ENCODE results near the gene MINDY4.

Gene MINDY4

DNA sequence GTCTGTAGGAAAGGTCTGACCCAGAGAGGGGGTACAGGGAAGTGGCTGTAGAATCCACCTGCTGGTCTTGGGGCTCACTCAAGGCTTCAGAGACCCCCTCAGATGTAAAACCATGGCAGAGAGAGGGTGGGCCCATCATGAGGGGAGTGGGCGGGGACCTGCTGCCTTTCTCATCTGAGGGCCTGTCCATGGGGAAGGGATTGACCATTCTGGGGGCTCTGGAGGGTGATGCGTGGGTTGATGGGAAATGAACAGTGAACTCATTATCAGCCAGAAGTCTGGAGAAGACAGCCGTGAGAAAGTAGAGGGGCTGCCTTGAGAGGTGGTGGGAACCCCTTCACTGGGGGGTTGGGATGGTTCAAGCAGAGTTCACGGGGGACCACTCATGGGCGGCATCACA lies 66.8 kb downstream of the MINDY4 start:
- DNase-seq, result no peak

DNA sequence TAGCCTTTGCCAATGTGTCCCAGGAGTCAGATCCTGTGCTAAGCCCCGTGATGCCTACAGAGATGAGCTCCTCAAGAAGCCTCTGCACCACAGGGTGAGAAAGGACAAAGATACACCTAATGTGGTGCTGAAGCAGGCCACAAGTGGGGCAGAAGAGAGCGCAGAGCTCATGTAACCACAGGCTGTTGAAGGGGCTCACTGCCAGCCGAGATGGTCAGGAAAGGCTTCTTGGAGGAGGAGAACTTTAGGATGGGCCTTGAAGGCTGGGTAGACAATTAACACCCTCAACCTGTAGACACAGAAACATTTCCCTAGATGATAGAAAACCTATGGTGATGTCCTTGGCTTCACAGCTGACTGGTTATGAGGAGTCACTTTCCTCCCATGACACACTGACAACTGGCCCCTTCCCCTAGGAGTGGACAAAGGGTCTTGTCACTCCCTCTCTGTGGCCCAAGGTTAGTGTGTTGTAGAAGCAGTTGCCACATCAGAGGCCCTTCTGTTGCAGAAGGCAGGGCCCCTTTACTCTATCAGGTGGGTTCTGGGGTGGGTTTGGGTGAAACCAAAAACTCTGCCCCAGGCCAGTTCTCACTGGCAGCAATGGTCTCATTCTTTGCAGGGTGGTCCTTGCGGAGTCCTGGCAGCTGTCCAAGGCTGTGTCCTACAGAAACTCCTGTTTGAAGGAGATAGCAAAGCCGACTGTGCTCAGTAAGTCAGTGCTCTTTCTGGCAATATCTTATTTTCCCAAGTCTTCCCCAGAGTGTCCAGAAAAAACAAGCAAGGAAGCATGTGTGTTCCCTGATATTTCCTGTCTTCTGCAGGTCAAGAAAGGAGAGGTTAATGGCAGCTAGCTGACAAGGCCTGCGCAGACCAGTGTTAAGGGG lies 69.2 kb downstream of the MINDY4 start:
- no peak for DNase-seq

DNA sequence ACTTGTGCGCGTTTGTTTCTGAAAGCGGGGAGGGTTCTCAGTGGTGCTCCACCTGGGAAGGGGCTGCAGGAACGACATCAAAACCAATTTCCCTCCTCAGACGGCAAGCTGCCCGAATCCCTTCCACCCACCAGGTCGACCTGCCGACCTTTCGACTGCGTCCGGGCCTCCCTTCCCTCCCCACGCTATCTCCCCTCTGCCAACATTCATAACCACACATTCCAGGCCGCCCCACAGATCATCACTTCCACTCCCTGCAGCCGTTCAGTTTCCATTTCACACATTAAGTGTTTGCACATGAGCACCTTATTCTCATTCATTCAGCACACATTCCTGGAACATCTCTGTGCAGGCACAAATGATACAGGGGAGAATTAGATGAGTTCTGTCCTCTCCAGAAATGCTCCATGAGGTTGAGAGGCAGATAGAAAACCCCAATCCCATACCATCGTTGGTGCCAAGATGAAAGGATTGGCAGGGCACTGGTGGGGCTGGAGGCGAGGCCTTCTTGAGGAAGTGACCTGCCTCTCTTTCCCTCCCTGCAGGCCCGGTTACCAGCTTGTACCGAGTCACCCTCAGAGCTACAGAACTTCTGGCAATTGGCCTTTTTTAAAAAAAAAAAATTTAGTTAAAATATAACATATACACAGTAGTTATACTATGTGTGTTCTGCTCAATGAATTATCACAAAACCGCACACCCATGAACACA lies 70.0 kb downstream of the MINDY4 start:
- no peak for DNase-seq

DNA sequence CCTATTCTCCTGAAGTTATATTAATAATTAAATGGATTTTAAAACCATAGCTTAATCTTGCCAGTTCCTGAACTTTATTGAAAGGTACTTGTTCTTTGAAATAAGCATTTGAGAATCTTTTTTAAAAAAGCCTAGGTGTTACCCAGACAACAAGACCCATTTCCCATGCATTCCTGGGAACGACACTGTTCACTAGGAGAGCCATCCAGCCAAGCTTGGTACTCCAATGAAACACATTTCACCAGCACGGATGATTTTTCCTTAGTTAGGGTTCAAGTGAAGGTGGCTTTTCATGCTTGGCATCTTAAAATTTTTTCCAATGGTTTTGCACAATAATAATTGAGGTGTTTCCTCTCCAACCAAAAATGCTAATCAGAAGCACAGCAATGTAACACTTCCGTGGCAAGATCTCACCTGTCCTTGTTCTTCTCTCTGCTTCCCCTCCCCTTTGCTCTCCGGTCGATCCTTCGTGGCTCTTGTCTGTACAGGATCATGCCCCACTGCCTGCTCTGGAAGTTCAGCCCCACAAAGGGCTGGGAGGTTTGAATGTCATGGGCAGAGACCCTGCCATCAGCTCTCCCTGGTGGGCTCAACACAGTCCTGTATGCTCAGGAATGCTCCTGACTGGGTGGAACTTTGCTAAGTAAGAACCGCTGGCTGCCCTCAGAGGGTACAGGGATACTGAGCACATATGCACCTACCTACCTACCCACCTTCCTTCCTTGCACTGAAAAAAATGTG lies 70.8 kb downstream of the MINDY4 start:
- no peak for DNase-seq

DNA sequence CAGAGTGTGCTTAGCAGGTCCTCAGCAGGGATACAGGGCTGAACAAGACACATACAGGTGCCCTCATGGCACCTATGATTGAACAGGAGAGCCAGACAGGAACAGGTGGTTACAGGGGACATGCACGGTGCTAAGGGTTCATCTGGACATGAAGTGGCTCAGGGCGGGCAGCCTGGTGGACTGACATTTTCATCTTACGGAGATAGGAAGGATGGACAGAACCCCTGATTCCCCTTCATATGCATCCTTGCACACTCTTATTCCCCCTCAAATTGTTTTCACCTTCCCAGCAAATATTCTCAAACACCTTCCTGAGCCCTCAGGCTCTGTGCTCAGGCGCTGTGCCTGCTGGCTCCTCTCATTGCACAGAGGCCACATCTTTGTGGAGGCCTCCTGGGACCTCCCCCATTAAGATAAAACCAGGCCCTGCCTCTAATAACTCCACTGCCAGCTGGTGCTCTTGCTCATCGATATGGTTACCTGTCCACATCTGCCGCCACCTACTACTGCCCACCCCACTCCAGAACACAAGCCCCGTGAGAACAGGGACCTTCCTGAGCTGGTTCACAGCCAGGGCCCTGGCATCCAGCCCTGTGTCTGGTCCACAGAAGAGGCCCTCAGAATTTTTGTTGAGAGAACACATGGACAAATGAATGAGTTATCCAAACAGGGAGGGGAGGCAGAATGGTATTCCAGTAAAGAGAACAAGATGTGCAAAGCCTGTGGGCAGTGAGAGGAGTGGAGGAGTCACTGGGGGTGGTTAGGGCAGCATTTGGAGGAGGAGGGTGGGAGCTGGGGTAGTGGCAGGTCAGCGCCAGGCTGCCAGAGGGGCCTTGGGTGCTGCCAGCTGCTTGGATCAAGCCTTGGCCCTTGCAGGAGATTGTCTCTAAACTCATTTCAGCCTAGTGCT lies 71.6 kb downstream of the MINDY4 start:
- DNase-seq, result no peak

DNA sequence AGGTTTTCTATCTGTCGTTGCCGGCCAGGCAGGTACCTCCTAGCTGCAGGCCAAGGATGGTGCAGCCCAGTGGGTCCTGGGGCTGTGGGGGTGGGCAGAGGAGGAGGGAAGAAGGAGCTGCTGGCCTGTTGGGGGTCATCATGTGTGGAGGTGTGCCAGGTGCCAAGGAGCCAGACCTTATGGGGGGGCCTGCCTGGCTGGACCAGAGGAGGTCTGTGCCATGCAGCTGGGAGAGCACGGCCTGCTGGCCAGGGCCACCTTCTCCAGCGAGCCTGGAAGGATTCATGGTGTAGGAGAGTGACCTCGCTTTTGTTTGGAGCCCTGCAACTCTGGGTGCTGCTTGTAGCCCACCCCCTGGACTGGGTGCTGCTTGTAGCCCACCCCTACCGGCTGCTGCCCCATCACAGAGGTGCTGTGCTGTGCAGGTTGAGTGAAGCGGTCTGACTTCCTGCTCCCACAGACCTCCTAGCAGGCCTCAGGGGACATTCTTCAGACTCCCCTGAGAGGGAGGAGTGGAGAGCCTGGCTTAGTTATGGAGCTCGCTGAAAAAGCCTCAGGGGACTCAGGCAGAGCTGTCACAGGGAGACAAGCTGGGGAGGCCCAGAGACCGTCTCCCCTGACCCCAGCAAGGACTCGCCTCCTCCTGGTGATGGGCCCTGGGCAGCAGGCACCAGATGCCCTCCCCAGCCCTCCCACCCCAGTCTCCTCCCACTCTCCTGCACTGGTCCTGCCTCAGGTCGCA lies 72.7 kb downstream of the MINDY4 start:
- no peak for DNase-seq

DNA sequence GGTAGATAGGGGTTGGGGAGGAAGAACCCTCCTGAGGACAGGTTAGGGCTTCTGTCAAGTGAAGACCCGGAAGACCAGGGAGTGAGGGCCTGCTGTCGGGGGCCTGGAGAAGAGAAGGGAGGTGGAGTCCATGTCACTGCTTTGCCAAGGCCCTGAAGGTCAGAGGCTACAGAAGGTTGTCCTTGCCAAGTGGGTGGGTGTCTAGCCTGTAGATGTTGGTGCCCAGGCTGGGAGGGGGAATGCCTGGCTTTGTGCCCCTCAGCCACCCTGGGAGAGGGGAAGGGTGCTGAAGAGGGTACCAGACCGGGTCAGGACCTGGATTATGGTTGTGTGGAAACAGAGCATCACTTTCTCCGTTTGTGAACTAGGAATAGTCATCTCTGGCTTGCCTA lies 73.3 kb downstream of the MINDY4 start:
- no peak for DNase-seq

DNA sequence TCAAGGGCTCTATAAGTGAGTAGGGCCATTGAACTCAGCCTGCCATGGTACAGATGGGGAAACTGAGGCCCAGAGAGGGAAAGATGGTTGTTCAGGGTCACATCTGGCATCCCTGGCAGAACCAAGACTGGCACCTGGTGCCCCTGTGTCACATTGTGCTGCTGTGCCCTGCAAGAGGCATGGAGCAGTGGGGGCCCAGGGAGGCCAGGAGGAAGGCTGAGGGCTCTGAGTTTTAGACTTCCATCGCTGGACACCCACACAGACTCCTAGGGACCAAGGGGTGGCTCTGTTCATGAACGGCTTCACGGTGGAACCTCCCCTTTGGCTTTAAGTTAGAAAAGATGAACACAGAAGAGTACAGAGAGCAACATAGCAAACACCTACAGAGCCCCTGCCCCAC lies 73.7 kb downstream of the MINDY4 start:
- DNase-seq, result no peak

DNA sequence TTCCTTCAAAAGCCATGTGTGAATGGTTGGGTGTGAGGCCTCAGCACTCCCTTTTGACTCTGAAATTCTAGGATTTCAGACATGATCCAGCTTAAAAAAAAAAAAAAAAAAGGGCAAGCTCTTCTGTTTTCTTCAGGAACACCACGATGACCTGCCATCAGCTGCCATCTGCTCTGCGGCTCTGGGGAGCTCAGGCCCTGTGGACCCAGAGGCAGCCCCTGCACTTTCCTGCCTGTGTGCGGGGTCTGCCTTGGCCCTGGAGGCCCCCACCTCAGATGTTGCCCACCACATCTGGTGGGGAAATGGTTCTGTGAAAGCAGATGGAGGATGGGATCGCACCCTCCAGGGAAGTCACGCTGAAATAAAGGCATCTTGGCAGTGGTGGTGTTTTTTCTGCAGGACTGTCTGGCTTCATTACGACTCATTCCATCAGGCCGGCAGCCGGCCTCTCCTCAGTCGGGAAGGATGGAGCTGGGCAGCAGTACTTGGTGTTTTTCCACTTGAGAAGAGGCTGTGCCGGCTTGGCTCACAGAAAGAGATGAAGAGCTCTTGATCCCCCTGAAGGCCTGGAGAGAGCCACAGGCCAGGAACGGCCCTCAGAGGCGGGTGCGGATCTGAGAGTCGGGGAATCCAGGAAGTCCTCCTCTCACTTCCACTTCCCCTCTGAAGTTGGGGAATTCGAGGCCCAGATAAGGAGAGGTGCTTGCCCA lies 74.4 kb downstream of the MINDY4 start:
- no peak for DNase-seq

DNA sequence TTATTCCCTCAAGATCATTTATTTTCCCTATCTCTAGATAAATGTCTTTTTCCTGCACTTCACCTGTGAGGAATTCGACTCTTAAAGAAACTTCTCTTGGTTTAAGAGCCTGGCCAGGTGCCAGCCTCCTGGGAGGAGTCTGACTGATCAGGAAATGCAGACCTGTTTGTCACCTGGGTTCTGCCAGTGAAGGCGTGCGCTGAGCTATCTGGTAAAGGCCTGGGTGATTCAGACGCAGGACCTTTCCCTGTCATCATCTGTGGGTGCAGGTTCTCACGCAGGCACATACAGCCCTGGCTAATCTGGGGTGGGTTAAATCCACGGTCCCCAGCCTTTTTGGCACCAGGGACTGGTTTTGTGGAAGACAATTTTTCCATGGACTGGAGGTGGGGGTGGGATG lies 75.2 kb downstream of the MINDY4 start:
- DNase-seq, result peak in 1 of 3 experiments; percentile 13

DNA sequence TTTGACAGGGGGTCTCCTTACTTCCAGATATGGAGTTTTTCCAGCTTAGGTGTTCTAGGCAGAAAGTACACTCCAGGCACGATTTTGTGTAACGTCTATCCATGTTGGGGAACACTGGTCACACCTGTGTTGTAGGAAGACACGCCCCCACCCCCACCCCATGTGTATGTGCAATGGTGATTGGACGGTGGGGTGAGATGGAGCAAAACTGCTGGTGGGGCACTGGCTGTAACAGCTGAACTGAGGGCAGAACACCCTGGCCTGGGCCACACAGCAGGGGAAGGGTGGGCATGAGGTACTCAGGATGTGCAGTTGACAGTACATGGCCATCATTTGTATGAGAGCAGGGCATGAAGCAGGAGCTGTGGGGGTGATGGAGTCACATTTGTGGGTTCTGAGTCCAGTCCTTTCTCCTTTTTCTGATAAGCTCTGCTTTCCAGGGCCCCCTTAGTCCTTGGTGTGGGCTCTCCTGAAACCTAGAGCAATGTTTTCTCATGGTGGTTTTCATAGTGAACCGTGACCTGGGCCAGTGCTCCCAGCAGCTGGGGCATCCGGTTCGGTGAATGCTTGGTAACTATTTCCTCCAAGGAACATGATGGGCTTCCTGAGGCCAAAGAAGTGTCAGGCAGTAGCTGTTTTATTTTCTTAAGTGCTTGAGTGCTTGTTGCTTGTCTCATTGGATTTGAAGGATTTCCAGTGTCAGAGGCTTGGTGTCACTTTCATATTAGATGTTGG lies 77.1 kb downstream of the MINDY4 start:
- DNase-seq, result no peak

DNA sequence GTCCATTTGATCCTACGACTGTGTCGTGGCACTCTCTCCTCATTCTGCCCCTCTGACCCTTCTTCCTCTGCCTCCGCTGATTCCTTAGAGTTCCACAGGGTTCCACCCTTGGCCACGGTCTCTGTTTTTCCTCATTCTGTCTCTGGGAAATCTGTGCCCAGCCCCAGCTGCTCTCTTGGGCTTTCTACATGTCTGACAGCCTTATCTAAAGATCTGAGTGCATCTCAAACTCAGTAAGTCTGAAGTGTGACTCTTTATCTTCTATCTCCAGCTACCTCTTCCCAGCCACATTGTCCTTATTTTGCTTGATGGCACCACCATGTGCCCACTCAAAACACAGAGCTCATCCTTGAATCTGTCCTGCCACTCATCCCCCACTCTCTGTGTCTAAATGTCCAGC lies 78.3 kb downstream of the MINDY4 start:
- no peak for DNase-seq

DNA sequence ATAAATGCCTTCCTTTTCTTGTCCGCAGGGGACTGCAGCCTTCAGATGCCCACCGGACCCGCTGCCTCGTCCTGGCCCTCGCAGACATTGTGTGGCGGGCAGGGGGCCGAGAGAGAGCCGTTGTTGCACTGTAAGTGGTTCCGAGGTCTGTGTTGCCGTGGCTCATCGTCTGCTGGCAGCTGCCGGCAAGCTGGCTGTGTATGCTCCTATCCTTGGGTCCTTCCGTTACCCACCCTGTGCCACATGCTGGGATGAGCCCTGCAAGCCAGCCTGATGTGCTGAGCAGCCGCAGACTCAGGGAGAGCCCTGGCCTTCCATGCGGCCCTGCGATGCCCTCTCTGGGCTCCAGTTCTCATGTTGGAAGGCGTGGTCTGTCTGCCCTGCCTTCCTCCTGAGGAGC lies 79.2 kb downstream of the MINDY4 start:
- DNase-seq, result no peak

DNA sequence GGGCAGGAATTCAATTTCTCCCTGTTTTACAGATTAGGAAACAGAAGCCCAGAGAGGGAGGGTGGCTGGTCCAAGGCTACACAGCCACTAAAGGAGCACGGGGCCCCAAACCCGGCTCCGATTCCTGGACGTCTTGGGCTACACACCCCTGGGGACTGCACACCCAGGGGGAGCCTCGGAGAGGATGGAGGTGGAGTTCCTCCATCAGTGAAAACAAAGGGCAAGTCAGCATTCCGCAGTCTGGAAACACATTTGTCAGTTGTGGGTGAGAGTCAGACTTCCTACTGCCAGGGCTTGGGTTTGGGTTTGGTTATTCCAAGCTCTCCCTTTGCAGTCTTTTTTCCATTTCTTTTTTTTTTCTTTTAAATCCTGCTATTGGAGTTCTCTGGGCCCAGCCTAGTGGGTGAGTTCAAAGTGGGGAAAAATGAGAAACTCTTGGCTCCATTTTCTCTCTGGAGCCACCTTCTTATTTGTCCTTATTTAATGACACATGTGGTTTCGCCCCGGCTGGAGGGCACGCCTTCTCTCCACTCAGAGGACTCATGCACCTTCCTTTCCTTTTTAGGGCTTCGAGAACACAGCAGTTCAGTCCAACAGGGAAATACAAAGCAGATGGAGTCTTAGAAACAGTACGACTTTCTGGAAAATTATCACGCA lies 80.6 kb downstream of the MINDY4 start:
- no peak for DNase-seq

DNA sequence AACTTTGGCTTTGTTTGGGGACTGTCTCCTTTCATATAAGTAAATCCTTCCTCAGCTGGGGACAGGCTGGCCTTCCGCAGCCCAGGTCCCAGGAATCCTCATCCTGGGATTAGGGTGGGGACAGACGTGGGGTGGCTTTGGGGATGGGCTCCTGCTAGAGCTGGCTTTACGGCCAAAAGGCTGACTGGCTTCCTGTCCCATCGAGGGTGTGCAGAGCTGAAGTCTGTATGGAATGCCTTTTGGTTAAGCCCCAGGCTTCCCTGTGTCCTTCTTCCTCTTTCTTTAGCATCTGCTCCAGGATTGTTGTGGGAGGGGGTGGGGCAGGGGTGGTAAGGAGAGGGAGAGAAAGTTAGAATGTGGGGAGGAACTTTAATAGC lies 81.1 kb downstream of the MINDY4 start:
- no peak for DNase-seq

DNA sequence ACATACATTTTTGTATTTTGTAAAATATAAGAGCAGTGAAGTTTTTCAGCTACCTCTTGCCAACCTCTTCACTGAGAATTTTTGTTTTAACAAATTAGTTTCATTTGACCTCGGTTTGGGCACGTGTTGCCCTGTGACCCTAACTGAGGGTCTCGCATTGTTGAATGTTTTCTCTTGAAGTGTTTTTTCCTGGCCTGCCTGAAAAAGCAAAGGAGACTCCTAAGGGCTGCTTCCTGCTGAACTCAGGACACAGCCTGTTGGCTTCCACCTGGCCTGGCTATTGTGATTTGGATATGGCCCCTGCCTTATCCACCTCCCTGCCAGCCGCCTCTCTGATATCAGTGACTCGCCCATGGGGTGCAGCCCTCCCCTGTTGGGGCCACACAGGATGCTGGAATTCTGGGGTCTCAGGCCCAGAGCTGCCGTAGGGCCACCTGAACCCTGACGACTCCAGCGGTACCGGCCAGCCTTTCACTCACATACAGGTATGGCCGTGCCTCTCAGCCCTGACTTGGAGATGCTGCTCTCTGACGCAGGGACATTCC lies 81.6 kb downstream of the MINDY4 start:
- DNase-seq, result no peak

DNA sequence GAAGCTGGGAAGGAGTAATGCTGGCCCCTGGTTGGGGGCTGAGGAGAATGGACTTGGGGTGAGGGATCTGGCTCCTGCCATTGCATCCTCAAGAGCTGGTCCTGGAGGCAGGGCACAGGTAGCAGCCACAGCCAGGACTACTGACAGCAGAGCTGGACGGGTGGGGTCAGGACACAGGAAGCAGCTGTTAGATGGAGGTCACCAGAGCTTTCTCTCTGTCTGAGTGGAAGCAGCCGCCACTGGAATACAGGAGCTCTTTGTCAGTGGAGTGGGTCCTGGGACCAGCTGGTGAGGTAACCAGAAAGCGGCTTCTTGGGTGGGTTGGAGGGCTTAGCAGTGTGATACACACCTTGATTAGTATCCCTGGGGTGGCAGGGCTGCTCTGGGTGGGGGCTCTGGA lies 82.4 kb downstream of the MINDY4 start:
- DNase-seq, result no peak

DNA sequence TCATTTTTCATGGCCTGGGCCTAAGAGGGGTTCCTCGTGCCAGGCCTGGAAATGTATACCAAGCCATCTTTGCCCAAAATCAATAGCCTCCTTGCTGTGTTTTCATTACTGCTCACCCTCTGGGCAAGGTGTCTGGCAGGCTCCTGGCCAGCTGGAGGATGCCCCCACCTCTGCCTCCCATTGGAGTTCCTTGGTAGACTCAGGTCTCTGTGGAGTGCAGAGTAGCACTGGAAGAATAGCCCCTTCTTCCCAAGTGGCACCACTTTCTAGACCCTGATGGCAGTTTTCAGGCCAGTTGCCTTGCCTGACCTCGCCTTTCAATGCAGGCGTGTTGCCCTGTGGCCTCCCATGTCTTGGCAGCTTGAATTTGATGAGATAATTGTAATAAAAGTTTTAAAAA lies 84.7 kb downstream of the MINDY4 start:
- no peak for DNase-seq

DNA sequence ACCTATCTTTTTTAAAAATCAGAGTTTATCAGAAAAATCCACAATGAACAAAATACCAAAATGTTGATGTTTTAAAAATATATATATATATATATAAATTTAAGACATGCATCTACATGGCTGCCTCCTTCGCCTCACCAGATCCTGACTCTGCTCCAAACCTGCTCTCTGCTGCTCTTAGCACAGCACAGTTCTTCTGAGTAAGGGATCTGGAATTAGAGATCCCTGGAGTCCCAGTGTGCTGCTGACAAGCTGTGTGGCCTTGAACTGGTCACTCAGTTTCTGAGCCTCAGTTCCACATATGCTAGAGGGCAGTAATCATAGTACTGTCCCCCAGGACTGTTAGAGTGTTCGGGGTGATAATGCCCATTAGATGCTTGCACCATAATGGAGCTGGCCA lies 87.4 kb downstream of the MINDY4 start:
- no peak for DNase-seq

Data from NCI-H1417 (cell line).